ENCODE measurements around the gene KCNE4.

DNA sequence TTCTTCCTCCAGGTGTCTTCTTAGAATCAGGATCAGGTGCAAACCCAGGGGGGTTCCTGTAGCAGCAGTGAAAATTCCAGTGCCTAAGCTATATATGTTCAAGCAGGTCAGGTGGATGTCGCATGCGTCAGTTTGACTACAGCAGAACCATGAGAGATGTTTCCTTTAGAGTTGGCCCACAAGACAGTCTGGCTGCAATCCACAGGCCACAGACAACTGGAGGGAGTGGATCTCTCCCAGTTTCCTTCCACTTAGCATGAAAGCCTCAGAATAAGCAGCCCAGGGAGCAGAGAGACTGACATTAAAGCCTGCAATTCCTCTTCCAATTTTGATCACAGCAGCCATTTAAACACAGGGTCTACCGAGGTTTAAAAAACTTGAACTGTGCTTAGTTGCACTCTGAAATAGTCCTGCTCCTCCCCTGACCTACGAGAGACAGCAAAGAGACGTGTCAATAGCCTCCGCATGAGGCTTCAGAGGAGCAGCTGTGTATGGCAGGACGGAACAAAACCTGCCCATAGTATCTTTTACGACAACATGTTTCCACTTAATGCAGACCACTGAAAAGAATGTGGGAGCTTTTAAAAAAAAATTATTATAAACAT lies 988 bp upstream of the KCNE4 start:
- TF ChIP-seq, protein P1, sequence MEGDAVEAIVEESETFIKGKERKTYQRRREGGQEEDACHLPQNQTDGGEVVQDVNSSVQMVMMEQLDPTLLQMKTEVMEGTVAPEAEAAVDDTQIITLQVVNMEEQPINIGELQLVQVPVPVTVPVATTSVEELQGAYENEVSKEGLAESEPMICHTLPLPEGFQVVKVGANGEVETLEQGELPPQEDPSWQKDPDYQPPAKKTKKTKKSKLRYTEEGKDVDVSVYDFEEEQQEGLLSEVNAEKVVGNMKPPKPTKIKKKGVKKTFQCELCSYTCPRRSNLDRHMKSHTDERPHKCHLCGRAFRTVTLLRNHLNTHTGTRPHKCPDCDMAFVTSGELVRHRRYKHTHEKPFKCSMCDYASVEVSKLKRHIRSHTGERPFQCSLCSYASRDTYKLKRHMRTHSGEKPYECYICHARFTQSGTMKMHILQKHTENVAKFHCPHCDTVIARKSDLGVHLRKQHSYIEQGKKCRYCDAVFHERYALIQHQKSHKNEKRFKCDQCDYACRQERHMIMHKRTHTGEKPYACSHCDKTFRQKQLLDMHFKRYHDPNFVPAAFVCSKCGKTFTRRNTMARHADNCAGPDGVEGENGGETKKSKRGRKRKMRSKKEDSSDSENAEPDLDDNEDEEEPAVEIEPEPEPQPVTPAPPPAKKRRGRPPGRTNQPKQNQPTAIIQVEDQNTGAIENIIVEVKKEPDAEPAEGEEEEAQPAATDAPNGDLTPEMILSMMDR (IDR thresholded peaks at IDR 0.05) = no peak
- TF ChIP-seq POLR2A (IDR thresholded peaks at IDR 0.05) (no peak), EP300 (IDR thresholded peaks at IDR 0.05) (no peak)
